22Rv1 (cell line): Measurements from ENCODE around the gene SEC14L3.

Experiments used
- ZFX ChIP-seq: fragments of 450-650 bp; IDR thresholded peaks from 2 replicates; pipeline ENCODE4 v1.6.1; 2017; ENCODE audit warnings: antibody characterized with exemption, borderline replicate concordance
- TF ChIP-seq, protein P1 (sequence below): fragments of 450-650 bp; IDR thresholded peaks from 2 replicates; pipeline ENCODE4 v1.5.1; 2017; ENCODE audit warnings: mild to moderate bottlenecking

- TF ChIP-seq, protein P1, sequence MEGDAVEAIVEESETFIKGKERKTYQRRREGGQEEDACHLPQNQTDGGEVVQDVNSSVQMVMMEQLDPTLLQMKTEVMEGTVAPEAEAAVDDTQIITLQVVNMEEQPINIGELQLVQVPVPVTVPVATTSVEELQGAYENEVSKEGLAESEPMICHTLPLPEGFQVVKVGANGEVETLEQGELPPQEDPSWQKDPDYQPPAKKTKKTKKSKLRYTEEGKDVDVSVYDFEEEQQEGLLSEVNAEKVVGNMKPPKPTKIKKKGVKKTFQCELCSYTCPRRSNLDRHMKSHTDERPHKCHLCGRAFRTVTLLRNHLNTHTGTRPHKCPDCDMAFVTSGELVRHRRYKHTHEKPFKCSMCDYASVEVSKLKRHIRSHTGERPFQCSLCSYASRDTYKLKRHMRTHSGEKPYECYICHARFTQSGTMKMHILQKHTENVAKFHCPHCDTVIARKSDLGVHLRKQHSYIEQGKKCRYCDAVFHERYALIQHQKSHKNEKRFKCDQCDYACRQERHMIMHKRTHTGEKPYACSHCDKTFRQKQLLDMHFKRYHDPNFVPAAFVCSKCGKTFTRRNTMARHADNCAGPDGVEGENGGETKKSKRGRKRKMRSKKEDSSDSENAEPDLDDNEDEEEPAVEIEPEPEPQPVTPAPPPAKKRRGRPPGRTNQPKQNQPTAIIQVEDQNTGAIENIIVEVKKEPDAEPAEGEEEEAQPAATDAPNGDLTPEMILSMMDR: no peak
- TF ChIP-seq ZFX: no peak
These were observed 51.3 kb downstream of the SEC14L3 start for GRCh38 chr22:30420347-30421125.
